Measurements from ENCODE around the gene PIMREG. TPM values are rescaled to one million over a fixed set of nuclear protein-coding genes. Genes with fewer than 3 reads are reported as not detected.

Gene PIMREG
- polyA plus RNA-seq, 2 donors: 1.7 to 4.0 TPM

DNA sequence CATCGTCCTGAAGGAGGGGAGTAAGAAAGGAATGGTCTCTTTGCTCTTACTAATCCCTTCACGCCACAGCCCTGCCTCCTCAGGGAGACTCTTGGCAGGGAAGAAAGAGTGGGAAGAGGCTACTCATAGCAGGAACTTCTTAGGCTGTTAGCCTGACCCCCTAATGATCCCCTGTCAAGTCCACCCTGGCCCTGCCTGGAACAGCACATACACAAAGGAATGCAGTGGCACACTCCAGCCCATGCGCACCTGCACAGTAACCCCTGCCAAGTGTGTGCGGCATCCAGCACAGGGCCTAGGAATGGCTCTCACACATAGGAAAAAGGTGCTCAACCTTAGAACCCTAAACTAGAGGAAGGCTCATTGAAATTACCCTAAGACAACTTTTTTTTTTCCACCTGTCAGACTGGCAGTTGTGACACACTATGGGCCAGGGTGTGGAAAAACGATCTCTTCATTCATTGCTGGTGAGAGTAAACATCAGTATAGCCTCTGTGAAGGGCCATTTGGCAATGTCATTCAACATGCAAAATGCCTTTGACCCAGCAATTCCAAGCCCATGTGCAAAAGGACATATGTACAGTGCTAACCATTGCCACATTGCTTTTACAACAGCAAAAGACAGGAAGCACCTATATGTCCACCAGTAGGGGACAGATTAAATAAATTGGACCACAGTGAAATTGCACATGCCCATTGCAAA is 50.1 kb downstream of the PIMREG start:
- peaks cover 0 to 7% of the 10 kb centered on the region in 2 donors for H3K4me1 ChIP-seq (ENCODE audit: control insufficient read depth in 2 of 2, insufficient read depth in 2 of 2, low read length in 1 of 2)
- peak overlapping the region in 1 of 2 donors; percentile 15 for H3K27ac ChIP-seq (ENCODE audit: low read depth in 2 of 2, low read length in 1 of 2)
- no peaks in the 10 kb centered on the region for H3K9me3 ChIP-seq (ENCODE audit: control insufficient read depth in 2 of 2, insufficient read depth in 1 of 2, low read depth in 1 of 2, low read length in 1 of 2)
- 49 to 53% methylated on average over 5 of the region's 5 CpGs for WGBS, 2 donors
- no peaks in the 10 kb centered on the region for H3K27me3 ChIP-seq (ENCODE audit: control insufficient read depth in 1 of 2, insufficient read depth in 2 of 2, low read length in 2 of 2)
- peaks cover 0 to 12% of the 10 kb centered on the region in 2 donors for H3K36me3 ChIP-seq (ENCODE audit: control insufficient read depth in 2 of 2, insufficient read depth in 2 of 2, low read length in 1 of 2)
- H3K4me3 ChIP-seq (ENCODE audit: low read depth in 1 of 2, low read length in 2 of 2): no peak overlapping the region

DNA sequence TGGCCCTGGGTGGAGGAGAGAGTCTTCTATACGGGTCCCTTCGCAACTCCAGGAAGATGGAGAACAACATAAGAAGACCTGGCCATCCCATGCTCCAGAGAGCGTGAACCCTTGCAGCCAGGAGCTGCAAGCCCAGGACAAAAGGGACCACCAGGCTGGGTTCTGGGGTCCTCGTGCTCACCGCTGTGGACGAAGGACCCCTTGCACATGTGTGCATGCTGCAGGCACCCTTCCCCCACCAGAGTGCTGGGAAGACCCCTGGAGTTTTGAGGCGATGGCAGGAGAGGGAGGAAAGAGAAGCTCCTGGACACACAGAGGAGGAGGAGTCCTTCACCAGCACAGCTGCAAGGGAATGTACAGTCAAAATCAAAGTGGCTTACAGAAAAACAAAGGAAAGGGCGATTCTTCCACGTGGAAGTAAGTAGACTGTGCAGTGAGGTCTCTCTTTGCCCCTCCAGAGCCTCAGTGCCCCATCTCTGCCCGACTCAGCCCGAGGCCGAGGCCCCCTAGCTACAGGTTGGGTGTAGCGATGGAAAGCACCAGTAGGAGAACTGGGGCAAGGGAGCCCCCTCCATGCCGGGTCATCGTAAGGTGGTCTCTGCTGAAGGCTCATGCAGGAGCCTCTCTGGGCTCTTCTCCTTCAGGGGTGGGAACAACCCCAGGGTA is 51.3 kb downstream of the PIMREG start:
- peaks cover 0 to 7% of the 10 kb centered on the region in 2 donors for H3K4me1 ChIP-seq (ENCODE audit: control insufficient read depth in 2 of 2, insufficient read depth in 2 of 2, low read length in 1 of 2)
- no peak overlapping the region for H3K4me3 ChIP-seq (ENCODE audit: low read depth in 1 of 2, low read length in 2 of 2)
- 62 to 64% methylated on average over 15 of the region's 15 CpGs for WGBS, 2 donors
- H3K27ac ChIP-seq (ENCODE audit: low read depth in 2 of 2, low read length in 1 of 2): no peak overlapping the region
- no peaks in the 10 kb centered on the region for H3K27me3 ChIP-seq (ENCODE audit: control insufficient read depth in 1 of 2, insufficient read depth in 2 of 2, low read length in 2 of 2)
- peaks cover 0 to 12% of the 10 kb centered on the region in 2 donors for H3K36me3 ChIP-seq (ENCODE audit: control insufficient read depth in 2 of 2, insufficient read depth in 2 of 2, low read length in 1 of 2)
- H3K9me3 ChIP-seq (ENCODE audit: control insufficient read depth in 2 of 2, insufficient read depth in 1 of 2, low read depth in 1 of 2, low read length in 1 of 2): no peaks in the 10 kb centered on the region

DNA sequence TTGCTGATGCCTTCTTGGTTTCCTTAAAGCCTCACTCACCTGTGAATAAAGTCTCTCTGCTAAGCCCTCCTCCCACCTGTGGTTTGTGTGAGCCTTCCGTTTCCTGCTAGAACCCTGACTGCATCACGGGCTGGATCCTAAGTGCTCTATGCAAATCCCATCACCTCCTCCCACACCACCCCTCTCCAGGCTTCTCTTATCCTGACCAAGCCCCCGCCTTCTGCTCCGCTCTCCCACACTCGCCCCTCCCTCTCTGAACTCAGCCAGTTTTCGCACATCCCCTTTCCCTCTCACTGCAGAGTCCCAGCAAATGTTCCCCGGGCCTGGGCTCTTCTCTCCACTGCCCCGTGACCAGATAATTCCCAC is 51.8 kb downstream of the PIMREG start:
- WGBS, 2 donors: 38 to 46% methylated on average over 8 of the region's 8 CpGs
- no peaks in the 10 kb centered on the region for H3K9me3 ChIP-seq (ENCODE audit: control insufficient read depth in 2 of 2, insufficient read depth in 1 of 2, low read depth in 1 of 2, low read length in 1 of 2)

DNA sequence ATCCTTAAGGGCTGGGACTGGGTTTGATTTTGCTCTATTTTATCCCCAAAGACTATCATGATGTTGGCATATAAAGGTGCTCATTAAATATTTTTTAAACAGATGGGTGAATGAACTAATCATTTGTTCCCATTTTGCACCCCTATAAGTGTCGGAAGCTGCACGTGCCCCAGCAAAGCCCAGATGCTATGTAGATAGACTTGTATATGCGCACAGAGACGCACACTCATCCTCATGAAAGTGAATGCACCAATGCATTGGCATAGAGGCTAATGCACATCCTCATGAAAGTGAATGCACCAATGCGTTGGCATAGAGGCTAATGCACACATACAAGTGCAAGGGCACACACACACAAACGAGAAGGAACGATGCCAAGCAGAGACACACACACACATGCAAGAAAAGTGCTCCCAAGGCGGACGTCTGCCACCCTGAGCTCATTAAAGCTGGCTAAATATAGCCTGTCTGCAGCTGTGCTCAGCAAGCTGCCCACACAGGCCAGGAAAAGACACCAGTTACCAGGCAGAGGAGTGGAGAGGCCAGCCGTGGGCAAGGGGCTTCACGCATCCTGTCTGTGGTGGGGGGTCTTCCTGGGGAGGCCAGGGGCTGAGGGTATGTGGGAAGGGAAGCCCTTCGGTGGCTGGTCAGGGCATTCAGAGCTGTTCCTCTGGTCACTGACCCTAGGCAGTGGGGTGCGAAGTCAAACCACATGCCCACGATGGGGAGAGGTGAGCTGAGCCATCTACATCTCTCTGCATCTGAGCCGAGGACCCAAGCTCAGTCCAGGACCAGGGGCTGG is 52.6 kb downstream of the PIMREG start:
- Histone ChIP-seq H3K4me1 (ENCODE audit: control insufficient read depth in 2 of 2, insufficient read depth in 2 of 2, low read length in 1 of 2) (peaks cover 0 to 7% of the 10 kb centered on the region in 2 donors), H3K27ac (ENCODE audit: low read depth in 2 of 2, low read length in 1 of 2) (no peak overlapping the region), H3K36me3 (ENCODE audit: control insufficient read depth in 2 of 2, insufficient read depth in 2 of 2, low read length in 1 of 2) (peaks cover 0 to 12% of the 10 kb centered on the region in 2 donors), H3K4me3 (ENCODE audit: low read depth in 1 of 2, low read length in 2 of 2) (no peak overlapping the region), H3K9me3 (ENCODE audit: control insufficient read depth in 2 of 2, insufficient read depth in 1 of 2, low read depth in 1 of 2, low read length in 1 of 2) (no peaks in the 10 kb centered on the region), H3K27me3 (ENCODE audit: control insufficient read depth in 1 of 2, insufficient read depth in 2 of 2, low read length in 2 of 2) (no peaks in the 10 kb centered on the region)
- WGBS, 2 donors: 68 to 70% methylated on average over 15 of the region's 15 CpGs

More for the DNA sequence above, 51.8 kb downstream of the PIMREG start:
- Histone ChIP-seq H3K4me3 (ENCODE audit: low read depth in 1 of 2, low read length in 2 of 2) (no peak overlapping the region), H3K36me3 (ENCODE audit: control insufficient read depth in 2 of 2, insufficient read depth in 2 of 2, low read length in 1 of 2) (peaks cover 0 to 12% of the 10 kb centered on the region in 2 donors), H3K4me1 (ENCODE audit: control insufficient read depth in 2 of 2, insufficient read depth in 2 of 2, low read length in 1 of 2) (peaks cover 0 to 7% of the 10 kb centered on the region in 2 donors), H3K27me3 (ENCODE audit: control insufficient read depth in 1 of 2, insufficient read depth in 2 of 2, low read length in 2 of 2) (no peaks in the 10 kb centered on the region), H3K27ac (ENCODE audit: low read depth in 2 of 2, low read length in 1 of 2) (no peak overlapping the region)

DNA sequence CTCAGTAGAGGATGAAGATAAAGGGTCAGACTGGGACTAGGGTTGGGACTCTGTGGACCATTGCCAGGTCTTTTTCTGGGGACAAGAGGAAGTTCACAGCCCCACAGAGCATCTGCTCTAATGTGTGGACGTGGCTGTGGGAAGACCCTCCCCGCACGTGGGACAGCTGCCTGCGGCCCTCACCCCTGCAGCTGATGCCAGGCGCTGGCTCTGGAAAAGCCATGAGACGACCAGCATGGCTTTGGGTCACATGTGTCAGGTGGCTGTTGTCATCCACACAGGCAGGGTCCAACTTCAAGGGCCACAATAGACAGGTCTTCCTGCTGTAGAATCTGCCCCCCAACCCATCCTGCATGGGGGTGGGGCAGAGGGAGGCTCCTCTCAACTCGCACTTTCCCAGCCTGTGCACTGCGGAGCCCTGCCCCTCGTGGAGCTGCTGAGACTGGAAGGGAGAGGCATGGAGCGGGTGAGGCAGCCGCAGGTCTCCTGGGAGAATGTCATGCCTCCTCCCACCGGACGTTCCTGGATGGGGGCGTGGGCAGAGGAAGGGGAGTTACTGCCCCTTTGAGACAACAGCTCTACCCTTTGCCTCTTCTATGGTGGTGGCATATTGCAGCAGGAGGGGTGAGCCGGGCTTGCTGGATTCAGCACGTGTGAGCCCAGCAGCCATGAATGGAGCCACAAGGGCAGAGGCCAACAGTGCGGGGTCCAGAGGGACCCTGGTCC is 53.4 kb downstream of the PIMREG start:
- Histone ChIP-seq H3K27me3 (ENCODE audit: control insufficient read depth in 1 of 2, insufficient read depth in 2 of 2, low read length in 2 of 2) (no peaks in the 10 kb centered on the region), H3K36me3 (ENCODE audit: control insufficient read depth in 2 of 2, insufficient read depth in 2 of 2, low read length in 1 of 2) (peaks cover 2 to 13% of the 10 kb centered on the region in 2 donors), H3K27ac (ENCODE audit: low read depth in 2 of 2, low read length in 1 of 2) (no peak overlapping the region), H3K4me1 (ENCODE audit: control insufficient read depth in 2 of 2, insufficient read depth in 2 of 2, low read length in 1 of 2) (peaks cover 0 to 7% of the 10 kb centered on the region in 2 donors), H3K9me3 (ENCODE audit: control insufficient read depth in 2 of 2, insufficient read depth in 1 of 2, low read depth in 1 of 2, low read length in 1 of 2) (no peaks in the 10 kb centered on the region), H3K4me3 (ENCODE audit: low read depth in 1 of 2, low read length in 2 of 2) (no peak overlapping the region)
- WGBS, 2 donors: 66 to 69% methylated on average over 17 of the region's 17 CpGs

DNA sequence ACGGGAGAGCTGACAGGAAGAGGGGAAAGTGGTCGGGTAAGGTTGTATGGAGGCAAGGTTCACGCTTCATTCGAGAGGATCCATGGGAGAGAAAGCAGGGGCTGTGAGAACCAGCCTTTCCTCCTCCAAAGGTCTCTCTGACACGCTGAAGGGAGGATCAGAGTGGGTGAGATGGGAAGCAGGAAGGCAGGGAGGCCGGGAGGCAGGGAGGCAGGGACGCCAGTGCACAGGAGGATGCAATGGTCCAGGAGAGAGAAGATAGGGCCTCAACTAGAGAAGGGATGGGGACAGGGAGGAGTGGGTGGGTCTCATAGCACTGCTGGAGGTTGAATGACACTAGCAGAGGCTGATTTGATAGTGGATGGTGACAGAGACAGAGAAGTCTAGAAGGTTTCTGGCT is 54.1 kb downstream of the PIMREG start:
- no peak overlapping the region for H3K27ac ChIP-seq (ENCODE audit: low read depth in 2 of 2, low read length in 1 of 2)
- H3K4me1 ChIP-seq (ENCODE audit: control insufficient read depth in 2 of 2, insufficient read depth in 2 of 2, low read length in 1 of 2): peaks cover 0 to 6% of the 10 kb centered on the region in 2 donors
- 78 to 85% methylated on average over 7 of the region's 7 CpGs for WGBS, 2 donors
- peaks cover 5 to 20% of the 10 kb centered on the region in 2 donors for H3K36me3 ChIP-seq (ENCODE audit: control insufficient read depth in 2 of 2, insufficient read depth in 2 of 2, low read length in 1 of 2)
- H3K4me3 ChIP-seq (ENCODE audit: low read depth in 1 of 2, low read length in 2 of 2): no peak overlapping the region
- H3K9me3 ChIP-seq (ENCODE audit: control insufficient read depth in 2 of 2, insufficient read depth in 1 of 2, low read depth in 1 of 2, low read length in 1 of 2): no peaks in the 10 kb centered on the region
- H3K27me3 ChIP-seq (ENCODE audit: control insufficient read depth in 1 of 2, insufficient read depth in 2 of 2, low read length in 2 of 2): no peaks in the 10 kb centered on the region

DNA sequence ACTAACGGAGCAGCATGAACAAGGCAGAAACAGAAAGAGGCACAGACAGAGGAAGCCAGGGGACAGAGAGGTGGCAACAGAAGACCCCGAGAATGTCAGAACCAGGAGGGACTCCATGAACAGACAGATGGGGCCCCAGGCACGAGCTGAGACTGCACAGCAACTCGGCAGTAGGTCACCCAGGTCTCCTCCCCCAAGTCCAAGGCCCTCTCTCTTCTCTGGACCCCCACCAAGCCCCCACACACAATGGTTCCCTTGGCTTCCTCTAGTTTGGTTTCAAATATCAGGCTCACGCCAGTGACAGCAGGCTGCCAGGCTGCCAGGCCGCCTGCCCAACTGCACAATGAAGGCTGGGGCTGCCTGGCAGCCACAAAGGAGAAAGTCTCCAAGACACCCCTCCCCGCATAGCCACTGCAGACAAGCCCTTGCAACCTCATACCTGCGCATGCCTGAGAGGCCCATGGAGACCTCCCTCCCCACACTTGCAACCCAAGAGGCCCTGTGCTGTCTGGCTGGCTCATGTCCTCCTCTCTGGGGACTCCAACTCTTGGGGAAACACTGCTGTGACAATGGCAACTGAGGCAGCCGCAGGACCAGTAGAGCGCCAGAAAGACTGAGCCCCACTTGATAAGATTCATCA is 54.8 kb downstream of the PIMREG start:
- Histone ChIP-seq H3K36me3 (ENCODE audit: control insufficient read depth in 2 of 2, insufficient read depth in 2 of 2, low read length in 1 of 2) (peaks cover 5 to 21% of the 10 kb centered on the region in 2 donors), H3K9me3 (ENCODE audit: control insufficient read depth in 2 of 2, insufficient read depth in 1 of 2, low read depth in 1 of 2, low read length in 1 of 2) (no peaks in the 10 kb centered on the region), H3K4me1 (ENCODE audit: control insufficient read depth in 2 of 2, insufficient read depth in 2 of 2, low read length in 1 of 2) (peaks cover 0 to 3% of the 10 kb centered on the region in 2 donors), H3K27ac (ENCODE audit: low read depth in 2 of 2, low read length in 1 of 2) (no peak overlapping the region), H3K4me3 (ENCODE audit: low read depth in 1 of 2, low read length in 2 of 2) (no peak overlapping the region), H3K27me3 (ENCODE audit: control insufficient read depth in 1 of 2, insufficient read depth in 2 of 2, low read length in 2 of 2) (no peaks in the 10 kb centered on the region)
- WGBS, 2 donors: 87 to 89% methylated on average over 9 to 10 of the region's 10 CpGs

All from esophagus (tissue), 2 donors.